ENCODE data around the gene ARHGEF10L. TPM values are rescaled to one million over a fixed set of nuclear protein-coding genes. Genes with fewer than 3 reads are reported as not detected.

Gene ARHGEF10L
- total RNA-seq, 1 experiment from 2014 or later = 11.0 TPM

GRCh38 chr1:17673329-17674072 is 134.0 kb downstream of the ARHGEF10L start:
- DNase-seq (ENCODE audit: low spot score) = no peak

- DNase-seq (ENCODE audit: low spot score) = no peak
Observed at GRCh38 chr1:17674726-17675500, 135.4 kb downstream of the ARHGEF10L start.

GRCh38 chr1:17675744-17676143 is 136.2 kb downstream of the ARHGEF10L start:
- DNase-seq (ENCODE audit: low spot score) = no peak

GRCh38 chr1:17676387-17677060 is 137.0 kb downstream of the ARHGEF10L start:
- no peak for DNase-seq (ENCODE audit: low spot score)

- DNase-seq (ENCODE audit: low spot score) = no peak
Observed at GRCh38 chr1:17678011-17678410, 138.5 kb downstream of the ARHGEF10L start.

GRCh38 chr1:17679856-17680255 is 140.4 kb downstream of the ARHGEF10L start:
- DNase-seq (ENCODE audit: low spot score) = no peak

- no peak for DNase-seq (ENCODE audit: low spot score)
Observed at GRCh38 chr1:17680308-17680707, 140.8 kb downstream of the ARHGEF10L start.

- no peak for DNase-seq (ENCODE audit: low spot score)
Observed at GRCh38 chr1:17682400-17682799, 142.9 kb downstream of the ARHGEF10L start.

- no peak for DNase-seq (ENCODE audit: low spot score)
Observed at GRCh38 chr1:17683598-17683997, 144.1 kb downstream of the ARHGEF10L start.

GRCh38 chr1:17684810-17685209 is 145.3 kb downstream of the ARHGEF10L start:
- no peak for DNase-seq (ENCODE audit: low spot score)

GRCh38 chr1:17686258-17686657 is 146.8 kb downstream of the ARHGEF10L start:
- no peak for DNase-seq (ENCODE audit: low spot score)

GRCh38 chr1:17687145-17687544 is 147.6 kb downstream of the ARHGEF10L start:
- no peak for DNase-seq (ENCODE audit: low spot score)

GRCh38 chr1:17688217-17688810 is 148.8 kb downstream of the ARHGEF10L start:
- no peak for DNase-seq (ENCODE audit: low spot score)

GRCh38 chr1:17689011-17689410 is 149.5 kb downstream of the ARHGEF10L start:
- DNase-seq (ENCODE audit: low spot score) = no peak

GRCh38 chr1:17690906-17691634 is 151.6 kb downstream of the ARHGEF10L start:
- no peak for DNase-seq (ENCODE audit: low spot score)

- DNase-seq (ENCODE audit: low spot score) = no peak
Observed at GRCh38 chr1:17692645-17693044, 153.1 kb downstream of the ARHGEF10L start.

GRCh38 chr1:17696417-17697301 is 157.2 kb downstream of the ARHGEF10L start:
- DNase-seq (ENCODE audit: low spot score) = peak; percentile 67

GRCh38 chr1:17697458-17697857 is 158.0 kb downstream of the ARHGEF10L start:
- DNase-seq (ENCODE audit: low spot score) = no peak

- no peak for DNase-seq (ENCODE audit: low spot score)
Observed at GRCh38 chr1:17699581-17699980, 160.1 kb downstream of the ARHGEF10L start.

All from A172 (cell line).